Tibial nerve (tissue), 3 donors: ENCODE results near the gene GIMAP8.

Experiments
- POLR2A ChIP-seq, 2 donors: fragments of 450-650 bp; IDR thresholded peaks; one replicate each; pipeline ENCODE4 v1.6.1; 2017; ENCODE audit warnings: antibody characterized with exemption in 2 of 2, mild to moderate bottlenecking in 2 of 2, moderate library complexity in 2 of 2
- TF ChIP-seq, protein P1 (sequence below), 5 experiments: fragments of 200-600 bp in 3 of 5; fragments of 450-650 bp in 2 of 5; sonication (generic) in 3 of 5; IDR thresholded peaks; one replicate each; pipeline ENCODE4 v1.5.1; 2016 to 2019; ENCODE audit warnings: antibody characterized with exemption in 5 of 5, mild to moderate bottlenecking in 3 of 5, moderate library complexity in 2 of 5

DNA sequence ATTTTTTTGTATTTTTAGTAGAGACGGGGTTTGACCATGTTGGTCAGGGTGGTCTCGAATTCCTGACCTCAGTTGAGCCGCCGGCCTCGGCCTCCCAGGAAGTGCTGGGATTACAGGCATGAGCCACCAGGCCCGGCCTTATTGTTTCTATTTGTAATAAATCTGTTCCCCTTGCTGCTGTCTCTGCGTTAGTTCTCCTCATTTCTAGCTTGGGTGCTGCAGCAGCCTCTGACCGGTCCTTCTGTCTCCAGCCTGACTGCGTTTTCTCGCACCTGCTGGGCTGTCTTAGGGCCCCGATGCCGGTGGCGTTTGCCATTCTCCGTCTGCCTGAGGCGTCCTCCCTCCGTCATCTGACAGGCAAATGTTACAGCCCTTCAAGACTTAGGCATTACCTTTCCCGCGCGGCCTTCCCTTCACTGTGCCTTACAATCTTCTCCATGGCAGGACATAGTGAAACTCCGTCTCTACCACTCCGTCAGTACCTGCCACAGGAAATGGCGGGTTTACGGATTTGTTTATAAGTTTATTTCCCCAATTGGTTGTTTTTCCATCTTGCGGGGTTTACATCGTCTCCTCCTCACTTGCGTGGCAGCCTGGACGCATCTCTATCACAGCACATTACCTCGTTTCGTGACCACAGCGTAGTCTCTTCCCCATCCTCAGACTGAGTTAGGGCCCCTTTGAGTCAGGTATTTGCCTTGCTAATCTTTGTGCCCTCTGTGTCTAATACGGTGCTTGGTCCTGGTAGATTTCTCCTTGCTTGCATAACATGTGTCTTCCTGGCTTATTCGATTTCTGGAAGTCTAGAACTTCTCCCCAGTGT lies 2.3 kb upstream of the GIMAP8 start:
- no peak for TF ChIP-seq POLR2A (IDR thresholded peaks at IDR 0.05)
- TF ChIP-seq, protein P1, sequence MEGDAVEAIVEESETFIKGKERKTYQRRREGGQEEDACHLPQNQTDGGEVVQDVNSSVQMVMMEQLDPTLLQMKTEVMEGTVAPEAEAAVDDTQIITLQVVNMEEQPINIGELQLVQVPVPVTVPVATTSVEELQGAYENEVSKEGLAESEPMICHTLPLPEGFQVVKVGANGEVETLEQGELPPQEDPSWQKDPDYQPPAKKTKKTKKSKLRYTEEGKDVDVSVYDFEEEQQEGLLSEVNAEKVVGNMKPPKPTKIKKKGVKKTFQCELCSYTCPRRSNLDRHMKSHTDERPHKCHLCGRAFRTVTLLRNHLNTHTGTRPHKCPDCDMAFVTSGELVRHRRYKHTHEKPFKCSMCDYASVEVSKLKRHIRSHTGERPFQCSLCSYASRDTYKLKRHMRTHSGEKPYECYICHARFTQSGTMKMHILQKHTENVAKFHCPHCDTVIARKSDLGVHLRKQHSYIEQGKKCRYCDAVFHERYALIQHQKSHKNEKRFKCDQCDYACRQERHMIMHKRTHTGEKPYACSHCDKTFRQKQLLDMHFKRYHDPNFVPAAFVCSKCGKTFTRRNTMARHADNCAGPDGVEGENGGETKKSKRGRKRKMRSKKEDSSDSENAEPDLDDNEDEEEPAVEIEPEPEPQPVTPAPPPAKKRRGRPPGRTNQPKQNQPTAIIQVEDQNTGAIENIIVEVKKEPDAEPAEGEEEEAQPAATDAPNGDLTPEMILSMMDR (IDR thresholded peaks at IDR 0.05) = no peak
